Transverse colon (tissue), 4 donors: Measurements from ENCODE around the gene TMEM240.

Experiments used
- EP300 ChIP-seq: sonication (generic); formaldehyde crosslinking; IDR thresholded peaks from one replicate; pipeline ENCODE4 v1.6.1; 2017; ENCODE audit warnings: antibody characterized with exemption, low read depth
- POLR2A ChIP-seq: fragments of 450-650 bp; IDR thresholded peaks from one replicate; pipeline ENCODE4 v1.6.1; 2016; ENCODE audit warnings: antibody characterized with exemption, mild to moderate bottlenecking, moderate library complexity
- POLR2AphosphoS5 ChIP-seq, 3 donors: sonication (generic); formaldehyde crosslinking; IDR thresholded peaks; one replicate each; pipeline ENCODE4 v1.6.1; 2016; ENCODE audit warnings: antibody characterized with exemption in 3 of 3
- TF ChIP-seq, protein P1 (sequence below), 5 experiments: fragments of 200-600 bp in 3 of 5; fragments of 450-650 bp in 2 of 5; sonication (generic) in 3 of 5; IDR thresholded peaks; 1 replicate in 2 of 5; 2 replicates in 3 of 5; pipeline ENCODE4 v1.5.1; 2016 to 2017; ENCODE audit warnings: antibody characterized with exemption in 5 of 5, inconsistent platforms in 3 of 5, mild to moderate bottlenecking in 2 of 5, moderate library complexity in 1 of 5

GRCh38 chr1:1550087-1550486 is 9.7 kb upstream of the TMEM240 start:
- TF ChIP-seq POLR2AphosphoS5 (IDR thresholded peaks at IDR 0.05) (no peak), POLR2A (no peak), EP300 (no peak)
- TF ChIP-seq, protein P1, sequence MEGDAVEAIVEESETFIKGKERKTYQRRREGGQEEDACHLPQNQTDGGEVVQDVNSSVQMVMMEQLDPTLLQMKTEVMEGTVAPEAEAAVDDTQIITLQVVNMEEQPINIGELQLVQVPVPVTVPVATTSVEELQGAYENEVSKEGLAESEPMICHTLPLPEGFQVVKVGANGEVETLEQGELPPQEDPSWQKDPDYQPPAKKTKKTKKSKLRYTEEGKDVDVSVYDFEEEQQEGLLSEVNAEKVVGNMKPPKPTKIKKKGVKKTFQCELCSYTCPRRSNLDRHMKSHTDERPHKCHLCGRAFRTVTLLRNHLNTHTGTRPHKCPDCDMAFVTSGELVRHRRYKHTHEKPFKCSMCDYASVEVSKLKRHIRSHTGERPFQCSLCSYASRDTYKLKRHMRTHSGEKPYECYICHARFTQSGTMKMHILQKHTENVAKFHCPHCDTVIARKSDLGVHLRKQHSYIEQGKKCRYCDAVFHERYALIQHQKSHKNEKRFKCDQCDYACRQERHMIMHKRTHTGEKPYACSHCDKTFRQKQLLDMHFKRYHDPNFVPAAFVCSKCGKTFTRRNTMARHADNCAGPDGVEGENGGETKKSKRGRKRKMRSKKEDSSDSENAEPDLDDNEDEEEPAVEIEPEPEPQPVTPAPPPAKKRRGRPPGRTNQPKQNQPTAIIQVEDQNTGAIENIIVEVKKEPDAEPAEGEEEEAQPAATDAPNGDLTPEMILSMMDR (IDR thresholded peaks at IDR 0.05): no peak
